Midbrain (tissue), 1 donor: ENCODE measurements around the gene NOS1AP.
A peak's percentile ranks its signal among the peaks of the same experiment; 100 is the strongest.

Source experiments
- DNase-seq: peaks from one replicate; lab custom pipeline; 2025; lab: John Stamatoyannopoulos, UW

Gene NOS1AP

DNA sequence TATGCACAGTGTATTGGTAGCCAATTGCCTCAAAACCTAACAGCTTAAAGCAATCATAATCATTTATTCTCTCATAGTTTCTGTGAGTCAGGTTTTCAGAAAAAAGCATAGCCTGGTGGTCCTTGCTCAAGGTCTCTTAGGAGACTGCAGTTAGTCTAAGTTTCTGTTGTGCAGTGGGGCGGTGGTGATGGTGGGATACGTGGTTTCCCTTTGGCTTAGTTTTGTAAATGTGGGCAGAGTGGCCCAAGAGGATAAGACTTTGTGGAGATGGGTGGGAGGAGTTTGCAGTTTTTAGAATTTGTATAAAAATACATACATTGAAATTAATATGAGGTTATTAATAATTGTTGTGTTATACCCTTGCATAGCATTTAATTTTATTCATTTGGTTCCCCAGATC lies 68.6 kb downstream of the NOS1AP start:
- DNase-seq: no peak

DNA sequence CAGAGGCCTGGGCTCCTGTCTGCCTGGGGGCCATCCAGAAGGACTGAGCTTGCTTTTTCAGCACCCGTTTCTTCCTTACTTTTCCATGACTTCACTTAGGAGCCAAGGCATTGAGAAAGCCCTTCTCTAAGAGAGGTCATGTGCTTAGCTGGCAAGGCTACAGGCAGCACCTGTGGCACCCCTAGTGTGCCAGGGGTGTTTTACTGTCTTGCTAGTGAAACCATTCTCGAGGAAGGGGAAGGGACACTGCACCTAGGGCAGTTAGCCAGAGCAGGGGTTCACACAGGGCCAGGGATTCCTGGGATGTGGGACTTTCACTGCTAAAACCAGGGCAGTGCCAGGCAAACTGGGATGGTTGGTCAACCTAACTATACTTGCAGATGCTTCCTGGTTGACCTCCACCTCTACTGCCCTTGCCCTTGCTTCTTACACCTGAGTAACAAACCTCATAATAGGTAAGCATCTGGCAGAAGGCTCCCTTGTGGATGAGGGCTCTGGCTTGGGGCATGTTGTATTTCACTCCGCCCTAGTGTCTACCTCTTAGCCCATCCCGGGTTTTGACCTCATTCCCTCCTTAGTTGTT lies 69.2 kb downstream of the NOS1AP start:
- DNase-seq: no peak

- peak; percentile 58 for DNase-seq
Measured at GRCh38 chr1:162139211-162139610, 69.7 kb downstream of the NOS1AP start.

DNA sequence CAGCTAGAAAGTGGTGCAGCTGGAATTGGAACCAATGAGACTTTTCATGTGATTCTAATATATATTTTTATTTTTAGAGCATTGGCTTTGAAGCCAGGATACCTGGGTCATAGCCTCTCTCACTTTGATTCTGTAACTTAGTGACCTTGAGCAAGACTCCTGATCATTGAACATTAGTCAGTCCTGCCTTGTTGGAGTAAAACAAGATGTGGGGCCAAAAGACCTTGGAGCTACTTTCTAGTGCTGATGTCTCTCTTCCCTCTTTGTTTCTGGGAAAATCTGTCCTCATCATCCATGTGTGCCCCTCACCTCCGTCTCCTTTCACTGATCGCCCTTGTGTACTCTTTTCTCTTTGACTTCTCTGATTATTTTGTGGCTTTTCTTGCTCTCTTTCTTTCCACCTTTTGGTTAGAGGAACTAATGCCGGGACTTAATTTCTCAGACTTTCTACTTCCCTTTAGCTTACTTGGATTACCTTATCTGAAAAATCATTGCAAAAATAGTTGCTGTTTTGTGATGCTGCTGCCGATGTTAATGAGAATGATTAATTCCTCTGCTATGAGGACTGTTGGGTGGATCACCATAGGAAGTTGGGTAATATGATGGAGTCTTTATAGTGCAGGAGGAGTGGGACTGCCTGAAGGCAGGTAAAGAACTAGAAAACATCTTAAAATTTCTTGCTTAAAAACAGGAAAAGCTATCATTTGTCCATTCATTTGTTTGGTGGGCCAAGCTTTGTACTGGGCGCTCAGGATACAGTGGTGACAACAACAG lies 72.0 kb downstream of the NOS1AP start:
- no peak for DNase-seq

DNA sequence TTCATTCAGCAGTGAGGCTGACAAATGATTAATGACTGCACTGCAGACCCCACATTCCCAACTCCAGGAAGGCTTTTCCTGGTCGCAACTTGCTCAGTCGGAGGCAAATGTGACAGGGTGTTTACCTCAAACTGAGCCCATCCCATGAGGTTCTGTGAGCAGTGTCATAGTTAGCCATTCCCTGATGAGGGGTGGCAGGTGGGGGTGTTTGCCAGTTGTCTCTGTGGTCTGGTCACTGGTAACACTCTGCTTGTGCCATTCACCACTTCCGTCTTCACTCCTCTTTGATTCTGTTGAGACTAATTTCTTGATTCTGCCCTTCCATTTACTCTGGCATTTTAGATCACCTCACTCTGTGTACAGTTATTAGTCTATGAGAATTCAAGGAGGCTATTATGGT lies 73.5 kb downstream of the NOS1AP start:
- no peak for DNase-seq

DNA sequence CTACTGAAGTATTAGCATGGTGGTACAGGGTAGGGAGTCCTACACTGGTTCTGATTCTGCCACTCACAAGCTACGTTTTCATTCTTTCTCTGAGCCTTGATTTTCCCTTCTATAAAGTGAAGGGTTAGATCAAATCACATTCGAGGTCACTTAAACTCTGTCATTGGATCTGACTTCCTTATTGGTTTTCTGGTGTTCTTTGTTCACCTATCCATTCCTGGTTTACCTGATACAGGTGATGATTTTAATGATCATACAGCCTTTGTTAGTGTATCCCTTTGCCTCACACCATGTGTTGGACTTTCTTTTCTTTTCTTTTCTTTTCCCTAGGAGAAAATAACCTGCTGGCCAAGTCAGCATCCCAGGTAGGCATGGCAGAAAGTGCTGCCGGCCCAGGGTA lies 74.8 kb downstream of the NOS1AP start:
- no peak for DNase-seq

- no peak for DNase-seq
Measured at GRCh38 chr1:162144853-162145252, 75.4 kb downstream of the NOS1AP start.

- DNase-seq: peak; percentile 36
Measured at GRCh38 chr1:162145280-162145965, 75.9 kb downstream of the NOS1AP start.

- no peak for DNase-seq
Measured at GRCh38 chr1:162145966-162146696, 76.6 kb downstream of the NOS1AP start.

DNA sequence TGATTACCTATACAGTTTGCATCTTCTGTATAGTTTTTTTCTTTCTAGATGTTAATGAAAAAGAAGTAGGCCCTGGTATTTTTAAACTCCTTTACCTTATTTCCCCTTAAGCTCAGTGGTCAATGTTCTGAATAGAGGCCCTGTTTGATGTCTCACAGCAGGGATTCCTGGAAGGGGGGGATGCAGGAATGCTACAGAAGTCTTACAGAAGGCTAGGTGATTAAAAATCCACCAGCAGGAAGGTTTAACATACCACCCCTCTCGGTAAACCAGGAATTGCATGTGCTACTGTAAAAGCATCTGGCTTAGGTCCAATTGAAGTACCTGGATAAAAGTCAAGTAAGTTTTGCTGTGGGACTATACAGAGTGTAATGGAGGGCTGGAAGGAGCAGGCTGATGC lies 78.3 kb downstream of the NOS1AP start:
- DNase-seq: no peak

- no peak for DNase-seq
Measured at GRCh38 chr1:162150112-162150511, 80.6 kb downstream of the NOS1AP start.

- DNase-seq: no peak
Measured at GRCh38 chr1:162151900-162152829, 82.7 kb downstream of the NOS1AP start.

DNA sequence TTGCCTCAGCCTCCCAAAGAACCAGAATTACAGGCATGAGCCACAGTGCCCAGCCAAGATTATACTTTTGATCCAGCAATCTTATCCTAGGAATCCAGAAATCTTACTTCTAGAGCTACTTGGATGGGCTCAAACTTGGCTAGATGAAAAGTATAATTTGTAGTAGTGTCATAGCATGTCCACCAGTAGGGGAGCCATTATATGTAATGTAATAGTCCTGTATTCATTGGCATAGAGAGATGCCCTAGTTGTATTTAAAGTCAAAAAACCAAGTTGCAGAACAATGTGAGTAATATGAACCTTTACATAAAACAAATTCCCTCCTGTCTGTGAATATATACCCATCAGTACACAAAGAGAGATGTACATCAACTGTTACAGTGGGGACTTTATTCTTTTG lies 83.9 kb downstream of the NOS1AP start:
- no peak for DNase-seq

- peak; percentile 43 for DNase-seq
Measured at GRCh38 chr1:162157469-162157868, 88.0 kb downstream of the NOS1AP start.

DNA sequence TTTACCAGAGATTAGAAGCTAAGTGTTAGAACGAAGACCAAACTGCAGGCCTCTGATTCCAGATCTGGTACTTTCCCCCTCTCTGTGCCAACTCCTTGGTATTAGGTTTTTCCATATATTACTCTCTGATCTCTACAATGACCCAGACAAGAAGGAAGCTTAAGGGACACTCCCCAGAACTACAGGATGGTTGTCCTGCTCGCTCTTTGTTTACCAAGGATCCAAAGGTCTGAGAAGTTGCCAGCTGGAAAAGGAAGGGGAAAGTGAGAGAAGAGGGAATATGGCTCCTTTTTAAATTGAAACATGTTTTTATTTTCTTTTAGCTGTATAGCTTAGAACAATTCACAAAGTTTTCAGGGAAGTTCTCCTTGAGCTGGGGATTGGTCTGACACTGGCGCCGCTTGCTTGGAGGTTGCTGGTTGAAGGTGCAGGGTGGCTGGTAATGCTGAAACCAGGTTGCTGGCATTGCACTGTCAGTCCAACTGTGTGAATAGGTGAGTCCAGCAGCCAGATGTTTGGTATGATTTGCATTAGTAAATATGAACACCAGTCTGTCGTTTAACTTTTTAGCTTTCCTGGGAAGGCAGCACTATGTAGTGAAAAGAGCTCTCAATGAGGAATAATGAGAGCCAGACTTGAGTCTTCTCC lies 89.3 kb downstream of the NOS1AP start:
- no peak for DNase-seq

GRCh38 chr1:162159515-162159914 lies 90.0 kb downstream of the NOS1AP start:
- DNase-seq: no peak

DNA sequence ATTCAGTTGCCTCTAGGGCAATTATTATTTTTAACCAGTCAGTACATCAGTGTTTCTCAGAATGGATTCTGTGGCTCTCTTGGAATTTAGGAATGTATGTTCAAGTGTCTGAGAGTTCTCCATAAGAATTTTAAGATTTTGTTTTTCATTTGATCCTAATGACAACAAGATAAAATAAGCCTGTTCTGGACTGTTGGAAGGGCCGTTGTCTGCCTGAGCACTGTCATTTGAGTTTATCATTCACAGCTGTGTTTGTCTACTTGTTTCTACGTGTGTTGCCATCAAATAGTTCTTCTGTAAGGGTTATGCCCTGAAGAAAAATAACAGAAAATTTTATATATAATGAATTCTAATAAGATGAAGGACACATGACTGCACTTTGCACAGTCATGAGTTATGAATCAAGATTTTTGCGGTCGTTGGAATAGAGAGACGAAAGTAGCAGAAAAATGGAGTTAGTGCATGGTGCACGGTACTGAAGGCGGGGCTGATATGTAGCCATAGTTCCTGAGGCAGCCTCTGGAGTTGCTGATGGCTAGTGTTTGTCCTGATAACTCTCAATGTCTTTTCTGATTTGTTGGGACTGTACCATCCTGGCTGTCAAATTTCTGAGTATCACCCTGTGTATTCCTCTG lies 92.5 kb downstream of the NOS1AP start:
- no peak for DNase-seq

- DNase-seq: peak; percentile 18
Measured at GRCh38 chr1:162165528-162165927, 96.0 kb downstream of the NOS1AP start.

GRCh38 chr1:162166917-162167615 lies 97.6 kb downstream of the NOS1AP start:
- DNase-seq: no peak

GRCh38 chr1:162168261-162168660 lies 98.8 kb downstream of the NOS1AP start:
- peak; percentile 37 for DNase-seq
